ENCODE results near the gene CHMP6.

- TF ChIP-seq CTCF (IDR thresholded peaks at IDR 0.05) (no peak), CREB1 (CRISPR knock-in tag; IDR thresholded peaks at IDR 0.05) (no peak)
- TF ChIP-seq, protein P1, sequence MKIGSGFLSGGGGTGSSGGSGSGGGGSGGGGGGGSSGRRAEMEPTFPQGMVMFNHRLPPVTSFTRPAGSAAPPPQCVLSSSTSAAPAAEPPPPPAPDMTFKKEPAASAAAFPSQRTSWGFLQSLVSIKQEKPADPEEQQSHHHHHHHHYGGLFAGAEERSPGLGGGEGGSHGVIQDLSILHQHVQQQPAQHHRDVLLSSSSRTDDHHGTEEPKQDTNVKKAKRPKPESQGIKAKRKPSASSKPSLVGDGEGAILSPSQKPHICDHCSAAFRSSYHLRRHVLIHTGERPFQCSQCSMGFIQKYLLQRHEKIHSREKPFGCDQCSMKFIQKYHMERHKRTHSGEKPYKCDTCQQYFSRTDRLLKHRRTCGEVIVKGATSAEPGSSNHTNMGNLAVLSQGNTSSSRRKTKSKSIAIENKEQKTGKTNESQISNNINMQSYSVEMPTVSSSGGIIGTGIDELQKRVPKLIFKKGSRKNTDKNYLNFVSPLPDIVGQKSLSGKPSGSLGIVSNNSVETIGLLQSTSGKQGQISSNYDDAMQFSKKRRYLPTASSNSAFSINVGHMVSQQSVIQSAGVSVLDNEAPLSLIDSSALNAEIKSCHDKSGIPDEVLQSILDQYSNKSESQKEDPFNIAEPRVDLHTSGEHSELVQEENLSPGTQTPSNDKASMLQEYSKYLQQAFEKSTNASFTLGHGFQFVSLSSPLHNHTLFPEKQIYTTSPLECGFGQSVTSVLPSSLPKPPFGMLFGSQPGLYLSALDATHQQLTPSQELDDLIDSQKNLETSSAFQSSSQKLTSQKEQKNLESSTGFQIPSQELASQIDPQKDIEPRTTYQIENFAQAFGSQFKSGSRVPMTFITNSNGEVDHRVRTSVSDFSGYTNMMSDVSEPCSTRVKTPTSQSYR (CRISPR knock-in tag; IDR thresholded peaks at IDR 0.05) = no peak
Measured at GRCh38 chr17:81045590-81046095, 54.0 kb downstream of the CHMP6 start.

Data from WTC11 (cell line).